ENCODE data around the gene MIOX. TPM values are rescaled to one million over a fixed set of nuclear protein-coding genes. Genes with fewer than 3 reads are reported as not detected.

The MIOX gene
- total and polyA plus RNA-seq, 2 of the 13 experiments (the other 11 are each of a cell fraction or from before 2014, with no cell fraction given), result 1.5 to 2.9 TPM

GRCh38 chr22:50507991-50508884 lies 21.6 kb downstream of the MIOX start, which contains the start of gene NCAPH2 (continued):
- TF ChIP-seq, protein P1, sequence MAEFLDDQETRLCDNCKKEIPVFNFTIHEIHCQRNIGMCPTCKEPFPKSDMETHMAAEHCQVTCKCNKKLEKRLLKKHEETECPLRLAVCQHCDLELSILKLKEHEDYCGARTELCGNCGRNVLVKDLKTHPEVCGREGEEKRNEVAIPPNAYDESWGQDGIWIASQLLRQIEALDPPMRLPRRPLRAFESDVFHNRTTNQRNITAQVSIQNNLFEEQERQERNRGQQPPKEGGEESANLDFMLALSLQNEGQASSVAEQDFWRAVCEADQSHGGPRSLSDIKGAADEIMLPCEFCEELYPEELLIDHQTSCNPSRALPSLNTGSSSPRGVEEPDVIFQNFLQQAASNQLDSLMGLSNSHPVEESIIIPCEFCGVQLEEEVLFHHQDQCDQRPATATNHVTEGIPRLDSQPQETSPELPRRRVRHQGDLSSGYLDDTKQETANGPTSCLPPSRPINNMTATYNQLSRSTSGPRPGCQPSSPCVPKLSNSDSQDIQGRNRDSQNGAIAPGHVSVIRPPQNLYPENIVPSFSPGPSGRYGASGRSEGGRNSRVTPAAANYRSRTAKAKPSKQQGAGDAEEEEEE (CRISPR knock-in tag; IDR thresholded peaks at IDR 0.05; ENCODE audit: borderline replicate concordance), result no peak
- TF ChIP-seq ZBTB40 (IDR thresholded peaks at IDR 0.05), result no peak
- TF ChIP-seq ZBTB40 (CRISPR knock-in tag; IDR thresholded peaks at IDR 0.05), result peak; percentile 19; the same call in 1 of the 2 replicates
- TF ChIP-seq CEBPB (IDR thresholded peaks at IDR 0.05; ENCODE audit: borderline replicate concordance, low read depth, low read length), result peak; percentile 68; the same call in 1 of the 2 replicates
- TF ChIP-seq POLR2AphosphoS5 (IDR thresholded peaks at IDR 0.05; ENCODE audit: low read depth, low read length), result peak; percentile 73
- TF ChIP-seq WIZ (CRISPR knock-in tag; IDR thresholded peaks at IDR 0.05), result no peak
- 0 out of 2 replicates have a peak, but pooled peaks have one; percentile 46 for TF ChIP-seq ZSCAN9 (CRISPR knock-in tag; IDR thresholded peaks at IDR 0.05; ENCODE audit: borderline replicate concordance)
- no peak for TF ChIP-seq ZSCAN25 (CRISPR knock-in tag; IDR thresholded peaks at IDR 0.05)
- peak; percentile 81 to 87 for TF ChIP-seq POLR2A (IDR thresholded peaks at IDR 0.05; ENCODE audit: insufficient read depth in 1 of 2, low read depth in 2 of 2, low read length in 2 of 2)
- TF ChIP-seq, protein P2, sequence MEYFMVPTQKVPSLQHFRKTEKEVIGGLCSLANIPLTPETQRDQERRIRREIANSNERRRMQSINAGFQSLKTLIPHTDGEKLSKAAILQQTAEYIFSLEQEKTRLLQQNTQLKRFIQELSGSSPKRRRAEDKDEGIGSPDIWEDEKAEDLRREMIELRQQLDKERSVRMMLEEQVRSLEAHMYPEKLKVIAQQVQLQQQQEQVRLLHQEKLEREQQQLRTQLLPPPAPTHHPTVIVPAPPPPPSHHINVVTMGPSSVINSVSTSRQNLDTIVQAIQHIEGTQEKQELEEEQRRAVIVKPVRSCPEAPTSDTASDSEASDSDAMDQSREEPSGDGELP (IDR thresholded peaks at IDR 0.05; ENCODE audit: borderline replicate concordance, low read depth), result no peak
- TF ChIP-seq SMC3 (IDR thresholded peaks at IDR 0.05; ENCODE audit: low read length), result no peak
- no peak for TF ChIP-seq SP1 (IDR thresholded peaks at IDR 0.05)
- peak; percentile 85 for TF ChIP-seq SP1 (CRISPR knock-in tag; IDR thresholded peaks at IDR 0.05)
- TF ChIP-seq ZNF282 (IDR thresholded peaks at IDR 0.05; ENCODE audit: partially characterized antibody), result no peak
- TF ChIP-seq, protein P3, sequence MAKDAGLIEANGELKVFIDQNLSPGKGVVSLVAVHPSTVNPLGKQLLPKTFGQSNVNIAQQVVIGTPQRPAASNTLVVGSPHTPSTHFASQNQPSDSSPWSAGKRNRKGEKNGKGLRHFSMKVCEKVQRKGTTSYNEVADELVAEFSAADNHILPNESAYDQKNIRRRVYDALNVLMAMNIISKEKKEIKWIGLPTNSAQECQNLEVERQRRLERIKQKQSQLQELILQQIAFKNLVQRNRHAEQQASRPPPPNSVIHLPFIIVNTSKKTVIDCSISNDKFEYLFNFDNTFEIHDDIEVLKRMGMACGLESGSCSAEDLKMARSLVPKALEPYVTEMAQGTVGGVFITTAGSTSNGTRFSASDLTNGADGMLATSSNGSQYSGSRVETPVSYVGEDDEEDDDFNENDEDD (CRISPR knock-in tag; IDR thresholded peaks at IDR 0.05; ENCODE audit: borderline replicate concordance), result peak; percentile 98
- TF ChIP-seq STAT5B (CRISPR knock-in tag; IDR thresholded peaks at IDR 0.05), result no peak
